Neuron (in vitro differentiated cells): Measurements from ENCODE around the gene TTC39C.

Experiments used
- H2AFZ ChIP-seq: one replicate; pipeline ENCODE4 v1.6.1; 2013; ENCODE audit warnings: low read depth, mild to moderate bottlenecking, inconsistent platforms, low read length, moderate library complexity
- H3K27me3 ChIP-seq: one replicate; pipeline ENCODE4 v1.6.1; 2013; ENCODE audit warnings: low read length; ENCODE audit not compliant: insufficient read depth
- H3K36me3 ChIP-seq: one replicate; pipeline ENCODE4 v1.6.1; 2013; ENCODE audit warnings: low read length; ENCODE audit not compliant: insufficient read depth
- H3K4me1 ChIP-seq: one replicate; pipeline ENCODE4 v1.6.1; 2013; ENCODE audit warnings: low read length; ENCODE audit not compliant: insufficient read depth
- H3K4me3 ChIP-seq: 2 replicates; pipeline ENCODE4 v1.5.1; 2013; ENCODE audit warnings: mild to moderate bottlenecking, low read length, moderate library complexity
- H3K9me3 ChIP-seq: one replicate; pipeline ENCODE4 v1.6.1; 2013; ENCODE audit warnings: low read length

TTC39C gene

DNA sequence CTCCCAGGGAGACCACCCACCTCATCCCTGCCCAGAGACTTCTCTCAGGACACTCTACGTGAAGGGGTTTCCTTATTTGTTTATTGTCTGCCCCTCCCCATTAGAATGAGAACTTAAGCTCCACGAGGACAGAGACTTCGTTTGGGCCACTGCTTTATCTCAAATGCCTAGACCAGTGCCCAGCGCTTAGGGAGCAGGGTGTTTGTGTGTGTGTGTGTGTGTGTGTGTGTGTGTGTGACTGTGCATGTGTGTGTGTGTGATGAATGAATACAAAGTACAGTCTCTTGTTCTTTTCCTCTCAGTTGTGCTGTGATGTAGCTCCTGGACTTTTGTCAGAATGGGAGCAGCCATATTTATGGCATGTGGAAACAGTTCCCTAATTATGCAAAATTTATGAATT lies 89.9 kb downstream of the TTC39C start:
- peaks cover 7% of the 10 kb centered on the region for H3K36me3 ChIP-seq
- H2AFZ ChIP-seq: no peak overlapping the region

GRCh38 chr18:24108641-24109040 lies 94.1 kb downstream of the TTC39C start:
- H2AFZ ChIP-seq: no peak overlapping the region
- H3K9me3 ChIP-seq: no peaks in the 10 kb centered on the region
- no peaks in the 10 kb centered on the region for H3K36me3 ChIP-seq
- H3K4me1 ChIP-seq: no peaks in the 10 kb centered on the region
- no peaks in the 10 kb centered on the region for H3K27me3 ChIP-seq
- H3K4me3 ChIP-seq: no peak overlapping the region

More for the DNA sequence above, 89.9 kb downstream of the TTC39C start:
- Histone ChIP-seq H3K9me3 (no peaks in the 10 kb centered on the region), H3K4me3 (no peak overlapping the region), H3K4me1 (no peaks in the 10 kb centered on the region), H3K27me3 (no peaks in the 10 kb centered on the region)

DNA sequence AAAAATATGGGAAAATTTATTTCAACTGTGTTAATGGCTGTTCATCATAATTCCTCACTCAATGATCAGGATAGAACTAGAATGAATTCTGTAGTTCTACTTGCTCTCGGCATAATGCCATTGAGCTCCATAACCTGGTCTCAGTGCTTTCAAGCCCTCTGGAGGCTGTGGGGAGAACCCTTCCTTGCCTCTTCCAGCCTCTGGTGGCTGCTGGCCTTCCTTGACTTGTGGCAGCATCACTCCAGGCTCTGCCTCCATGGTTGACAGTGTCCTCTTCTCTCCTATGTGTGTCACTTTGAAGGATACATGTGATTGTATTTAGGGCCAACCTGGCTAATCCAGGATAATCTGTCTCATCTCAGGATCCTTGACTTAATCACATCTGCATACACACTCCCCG lies 97.4 kb downstream of the TTC39C start:
- Histone ChIP-seq H3K4me3 (no peak overlapping the region), H3K4me1 (no peaks in the 10 kb centered on the region)

DNA sequence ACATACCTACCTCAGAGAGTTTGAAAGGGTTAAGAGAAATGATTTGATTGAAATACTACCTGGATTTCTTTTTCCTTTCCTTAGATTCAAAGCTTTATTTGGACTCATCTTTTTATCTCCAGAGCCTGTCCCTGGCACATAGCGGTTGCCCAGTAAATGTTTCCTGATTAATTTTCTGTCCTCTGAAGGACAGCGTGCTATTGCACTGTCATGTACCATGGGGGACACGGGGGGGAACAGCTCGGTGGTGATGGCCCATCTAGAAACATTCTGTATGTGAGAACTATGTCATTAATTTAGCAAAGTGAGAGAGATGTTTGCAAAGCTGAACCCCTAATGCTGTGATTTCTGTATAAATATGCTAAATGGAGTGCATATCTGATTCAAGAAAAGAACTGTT lies 97.9 kb downstream of the TTC39C start:
- peaks cover 3% of the 10 kb centered on the region for H3K36me3 ChIP-seq
- H3K4me1 ChIP-seq: no peaks in the 10 kb centered on the region
- H2AFZ ChIP-seq: no peak overlapping the region
- no peak overlapping the region for H3K4me3 ChIP-seq
- no peaks in the 10 kb centered on the region for H3K27me3 ChIP-seq
- no peaks in the 10 kb centered on the region for H3K9me3 ChIP-seq

More for the DNA sequence above, 97.4 kb downstream of the TTC39C start:
- H2AFZ ChIP-seq: no peak overlapping the region
- H3K36me3 ChIP-seq: peaks cover 3% of the 10 kb centered on the region
- no peaks in the 10 kb centered on the region for H3K27me3 ChIP-seq
- H3K9me3 ChIP-seq: no peaks in the 10 kb centered on the region

GRCh38 chr18:24112874-24113615 lies 98.5 kb downstream of the TTC39C start:
- Histone ChIP-seq H3K4me3 (no peak overlapping the region), H3K4me1 (no peaks in the 10 kb centered on the region), H2AFZ (no peak overlapping the region), H3K9me3 (no peaks in the 10 kb centered on the region), H3K27me3 (no peaks in the 10 kb centered on the region), H3K36me3 (peaks cover 3% of the 10 kb centered on the region)

DNA sequence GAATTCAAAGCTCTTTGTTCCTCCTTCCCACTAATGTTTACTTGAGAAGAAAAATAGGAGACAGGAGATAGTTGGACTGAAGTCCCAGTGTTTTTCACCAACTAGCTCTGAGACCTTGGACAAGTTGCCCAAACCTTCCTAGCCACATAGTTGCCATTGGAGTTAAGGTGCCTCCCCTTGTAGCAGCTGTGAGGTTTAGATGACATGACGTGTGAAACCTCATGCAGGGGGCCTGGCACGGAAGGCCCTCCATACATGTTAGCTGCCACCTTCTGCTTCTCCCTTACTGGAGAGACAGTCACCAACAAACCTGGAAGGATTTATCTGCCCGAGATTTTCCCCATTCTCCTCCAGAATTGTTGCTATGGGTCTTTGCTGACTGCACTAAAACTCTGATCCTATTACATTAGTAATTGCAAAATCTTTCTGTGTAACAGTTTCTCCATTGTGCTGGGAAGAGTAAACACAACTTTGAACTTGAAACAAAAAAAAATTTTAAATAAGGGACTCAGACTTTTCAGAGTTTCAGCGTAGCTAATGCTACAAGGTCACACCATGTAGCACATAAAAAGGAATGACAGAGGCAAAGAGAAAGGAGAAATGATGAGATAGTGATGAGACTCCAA lies 100.5 kb downstream of the TTC39C start:
- Histone ChIP-seq H3K4me1 (no peaks in the 10 kb centered on the region), H3K27me3 (no peaks in the 10 kb centered on the region), H3K9me3 (no peaks in the 10 kb centered on the region), H3K36me3 (peaks cover 3% of the 10 kb centered on the region), H3K4me3 (no peak overlapping the region), H2AFZ (no peak overlapping the region)

- H3K4me3 ChIP-seq: no peak overlapping the region
- peaks cover 4% of the 10 kb centered on the region for H3K36me3 ChIP-seq
- no peaks in the 10 kb centered on the region for H3K9me3 ChIP-seq
- H3K27me3 ChIP-seq: no peaks in the 10 kb centered on the region
- no peaks in the 10 kb centered on the region for H3K4me1 ChIP-seq
- no peak overlapping the region for H2AFZ ChIP-seq
Observed at GRCh38 chr18:24115628-24116027, 101.1 kb downstream of the TTC39C start.

- Histone ChIP-seq H3K4me3 (no peak overlapping the region), H3K36me3 (peaks cover 21% of the 10 kb centered on the region), H3K27me3 (no peaks in the 10 kb centered on the region), H3K9me3 (no peaks in the 10 kb centered on the region), H3K4me1 (no peaks in the 10 kb centered on the region), H2AFZ (no peak overlapping the region)
Observed at GRCh38 chr18:24118750-24119577, 104.4 kb downstream of the TTC39C start.

DNA sequence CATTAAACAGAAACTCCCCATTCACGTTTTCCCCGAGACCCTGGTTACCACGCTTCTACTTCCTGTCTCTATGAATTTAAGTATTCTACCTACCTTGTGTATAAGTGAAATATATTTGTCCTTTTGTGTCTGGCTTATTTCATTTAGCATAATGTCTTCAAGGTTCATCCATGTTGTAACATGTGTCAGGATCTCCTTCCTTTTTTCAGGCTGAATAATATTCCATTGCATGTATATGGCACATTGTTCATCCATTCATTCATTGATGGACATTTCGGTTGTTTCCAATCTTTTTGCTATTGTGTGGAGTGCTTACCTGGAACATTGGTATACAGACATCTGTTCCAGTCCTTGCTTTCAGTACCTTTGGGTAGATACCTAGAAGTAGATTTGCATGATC lies 106.1 kb downstream of the TTC39C start:
- Histone ChIP-seq H3K4me1 (no peaks in the 10 kb centered on the region), H3K27me3 (no peaks in the 10 kb centered on the region), H3K9me3 (no peaks in the 10 kb centered on the region), H3K36me3 (peaks cover 23% of the 10 kb centered on the region), H3K4me3 (no peak overlapping the region), H2AFZ (no peak overlapping the region)

DNA sequence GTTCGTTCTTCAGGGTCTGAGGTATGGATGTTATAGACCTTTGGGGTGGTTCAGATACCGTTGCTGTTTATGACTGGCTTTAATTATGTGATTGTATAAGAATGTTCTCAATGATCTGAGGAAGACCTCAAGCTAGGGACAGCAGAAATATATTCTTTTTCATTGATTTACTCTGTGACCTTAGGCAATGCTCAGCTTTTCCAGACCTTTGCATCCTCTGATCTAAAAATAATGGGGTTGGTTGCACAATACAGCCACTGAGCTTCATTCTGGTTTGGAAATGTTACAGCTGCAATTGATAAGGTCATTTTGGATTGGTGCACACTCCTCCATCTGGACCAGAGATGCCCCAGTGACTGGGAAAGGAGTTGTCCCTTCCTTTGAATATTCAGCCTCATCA lies 107.1 kb downstream of the TTC39C start:
- Histone ChIP-seq H3K4me1 (no peaks in the 10 kb centered on the region), H3K27me3 (no peaks in the 10 kb centered on the region), H2AFZ (no peak overlapping the region), H3K36me3 (peaks cover 20% of the 10 kb centered on the region), H3K4me3 (no peak overlapping the region), H3K9me3 (no peaks in the 10 kb centered on the region)

GRCh38 chr18:24126155-24126961 lies 111.8 kb downstream of the TTC39C start:
- Histone ChIP-seq H3K4me1 (no peaks in the 10 kb centered on the region), H3K9me3 (no peaks in the 10 kb centered on the region), H3K4me3 (no peak overlapping the region), H3K36me3 (peaks cover 29% of the 10 kb centered on the region), H3K27me3 (no peaks in the 10 kb centered on the region), H2AFZ (no peak overlapping the region)

- H3K27me3 ChIP-seq: no peaks in the 10 kb centered on the region
- no peaks in the 10 kb centered on the region for H3K9me3 ChIP-seq
- H3K4me3 ChIP-seq: no peak overlapping the region
- H2AFZ ChIP-seq: no peak overlapping the region
- H3K4me1 ChIP-seq: no peaks in the 10 kb centered on the region
- peaks cover 29% of the 10 kb centered on the region for H3K36me3 ChIP-seq
Observed at GRCh38 chr18:24127735-24128134, 113.2 kb downstream of the TTC39C start.
